ENCODE data around the gene HERC4. TPM values are rescaled to one million over a fixed set of nuclear protein-coding genes. Genes with fewer than 3 reads are reported as not detected.
"Not testable (repeated sequence)": the region's sequence is repeated elsewhere in the genome, so short reads cannot be mapped to it uniquely, and the experiment has no call there.

HERC4 gene
- polyA plus RNA-seq, 3 donors = 41.9 to 59.7 (median 51.5) TPM

- no peak for DNase-seq (ENCODE audit: extremely low read depth in 1 of 11, low read depth in 9 of 11, low spot score in 4 of 11)
These were observed 86.5 kb downstream of the HERC4 start for GRCh38 chr10:67988606-67989005.

DNA sequence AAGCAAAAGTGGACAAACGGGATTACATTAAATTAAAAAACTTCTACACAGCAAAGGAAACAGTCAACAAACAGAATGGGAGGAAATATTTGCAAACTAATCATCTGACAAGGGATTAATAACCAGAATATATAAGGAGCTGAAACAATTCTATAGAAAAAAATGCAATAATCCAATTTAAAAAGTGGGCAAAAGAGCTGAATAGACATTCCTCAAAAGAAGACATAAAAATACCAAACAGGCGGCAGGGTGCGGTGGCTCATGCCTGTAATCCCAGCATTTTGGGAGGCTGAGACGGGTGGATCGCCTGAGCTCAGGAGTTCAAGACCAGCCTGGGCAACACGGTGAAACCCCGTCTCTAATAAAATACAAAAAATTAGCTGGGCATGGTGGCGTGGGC, 92.5 kb downstream of the HERC4 start:
- DNase-seq (ENCODE audit: extremely low read depth in 1 of 11, low read depth in 9 of 11, low spot score in 4 of 11) = not testable (repeated sequence)

DNA sequence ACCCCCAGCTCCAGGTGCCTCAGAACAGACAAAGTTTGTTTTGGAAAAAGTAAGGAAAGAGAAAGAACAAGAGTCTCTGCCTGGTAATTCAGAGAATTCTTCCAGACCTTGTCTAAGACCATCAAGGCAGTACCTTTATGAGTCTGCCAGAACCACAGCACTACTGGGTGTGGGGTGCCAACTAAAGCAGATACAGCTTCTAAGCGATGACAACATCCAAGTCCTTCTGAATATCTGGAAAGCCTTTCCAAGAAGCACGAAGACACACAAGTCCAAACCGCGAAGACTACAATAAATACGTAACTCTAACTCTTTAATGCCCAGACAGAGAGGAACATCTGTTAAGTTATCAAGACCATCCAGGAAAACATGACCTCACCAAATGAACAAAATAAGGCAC, 96.3 kb downstream of the HERC4 start:
- no peak for DNase-seq (ENCODE audit: extremely low read depth in 1 of 11, low read depth in 9 of 11, low spot score in 4 of 11)

- DNase-seq (ENCODE audit: extremely low read depth in 1 of 11, low read depth in 9 of 11, low spot score in 4 of 11) = no peak
These were observed 97.8 kb downstream of the HERC4 start for GRCh38 chr10:67977251-67977650.

DNA sequence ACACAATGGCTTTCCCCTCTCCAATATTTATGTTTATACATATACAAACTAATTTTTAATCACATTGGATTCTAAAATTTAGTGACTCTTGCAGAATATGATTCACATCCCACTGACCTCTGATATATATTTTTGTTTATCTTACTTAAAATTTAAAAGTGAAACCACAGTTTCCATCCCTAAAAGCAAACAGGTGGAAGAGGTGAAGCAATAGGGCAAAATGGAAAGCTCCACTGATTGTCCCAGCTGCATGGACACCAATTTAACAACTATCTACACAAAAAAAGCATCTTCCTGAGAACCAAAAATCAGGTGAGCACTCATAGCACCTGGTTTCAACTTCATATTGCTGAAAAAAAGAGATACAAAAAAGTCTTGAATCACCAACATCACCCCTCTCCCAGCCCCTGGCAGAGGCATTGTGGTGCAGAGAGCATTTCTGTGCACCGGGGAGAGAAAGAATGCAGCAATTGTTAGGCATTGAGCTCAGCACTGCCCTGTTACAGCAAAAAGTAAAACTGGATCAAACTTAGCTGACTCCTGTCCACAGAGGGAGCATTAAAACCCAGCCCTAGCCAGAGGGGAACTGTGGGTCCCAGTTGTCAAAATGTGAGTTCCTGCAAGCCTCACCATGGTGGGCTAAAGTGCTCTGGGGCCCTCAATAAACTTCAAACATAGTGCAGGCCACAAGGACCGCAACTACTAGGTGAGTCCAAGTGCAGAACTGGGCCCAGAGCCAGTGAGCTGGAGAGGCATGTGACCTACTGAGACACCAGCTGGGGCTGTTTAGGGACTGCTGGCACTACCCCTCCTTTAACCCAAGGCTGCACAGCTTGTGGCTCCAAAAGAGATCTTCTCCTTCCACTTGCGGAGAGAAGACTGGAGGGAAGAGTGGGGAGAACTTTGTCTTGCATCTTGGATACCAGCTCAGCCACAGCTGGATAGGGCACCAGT, 98.5 kb downstream of the HERC4 start:
- no peak for DNase-seq (ENCODE audit: extremely low read depth in 1 of 11, low read depth in 9 of 11, low spot score in 4 of 11)

DNA sequence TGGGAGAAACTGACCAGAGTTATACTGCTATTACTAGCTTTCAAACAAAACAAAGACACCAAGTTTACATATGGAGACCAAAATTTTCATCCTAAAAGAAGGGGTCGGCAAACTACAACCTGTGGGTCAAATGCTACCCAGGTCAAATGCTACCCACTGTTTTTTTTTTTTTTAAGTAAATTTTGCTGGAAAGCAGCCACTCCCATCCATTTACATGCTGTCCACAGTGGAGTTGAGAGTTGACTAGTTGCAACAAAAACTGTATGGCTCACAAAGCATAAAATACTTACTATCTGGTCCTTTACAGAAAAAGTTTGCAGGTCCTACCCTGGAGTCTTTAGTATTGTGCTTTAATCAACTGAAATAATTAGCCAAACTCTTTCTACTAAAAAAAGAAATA, 99.2 kb downstream of the HERC4 start:
- no peak for DNase-seq (ENCODE audit: extremely low read depth in 1 of 11, low read depth in 9 of 11, low spot score in 4 of 11)

DNA sequence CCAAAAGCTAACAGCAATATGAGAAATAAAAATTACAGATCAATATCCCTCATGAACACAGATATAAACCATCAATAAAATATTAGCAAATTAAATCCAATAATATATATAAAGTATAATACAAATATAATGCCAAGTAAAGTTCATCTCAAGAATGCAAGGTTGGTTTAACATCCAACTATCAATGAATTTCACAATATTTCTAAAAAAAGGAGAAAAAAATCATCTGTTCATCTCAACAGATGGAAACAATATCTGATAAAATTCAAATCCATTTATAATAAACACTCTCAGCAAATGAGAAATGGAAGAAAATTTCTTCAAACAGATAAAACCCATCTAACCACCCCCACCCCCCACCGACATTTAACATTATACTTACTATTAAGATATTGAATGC, 103.8 kb downstream of the HERC4 start:
- no peak for DNase-seq (ENCODE audit: extremely low read depth in 1 of 11, low read depth in 9 of 11, low spot score in 4 of 11)

DNA sequence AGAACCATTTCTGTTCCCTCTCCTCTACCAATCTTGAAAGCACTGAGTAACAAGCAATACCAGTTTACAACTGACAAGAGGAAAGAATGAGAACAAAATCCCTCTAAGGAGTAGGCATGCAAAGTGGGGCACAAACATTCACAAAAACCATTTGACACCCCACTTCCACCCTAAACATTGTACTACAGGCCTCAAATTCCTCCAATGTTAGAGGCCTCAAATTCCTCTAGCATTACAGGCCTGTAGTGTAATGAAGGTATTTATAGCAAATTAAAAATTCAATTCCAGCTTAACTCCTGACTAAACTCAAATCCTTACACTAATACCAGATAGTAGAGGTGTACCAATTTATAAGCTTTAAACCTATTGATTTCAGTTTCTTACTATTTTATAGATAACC, 105.2 kb downstream of the HERC4 start:
- DNase-seq (ENCODE audit: extremely low read depth in 1 of 11, low read depth in 9 of 11, low spot score in 4 of 11) = no peak

GRCh38 chr10:67966035-67966434, 109.0 kb downstream of the HERC4 start:
- not testable (repeated sequence) for DNase-seq (ENCODE audit: extremely low read depth in 1 of 11, low read depth in 9 of 11, low spot score in 4 of 11)

DNA sequence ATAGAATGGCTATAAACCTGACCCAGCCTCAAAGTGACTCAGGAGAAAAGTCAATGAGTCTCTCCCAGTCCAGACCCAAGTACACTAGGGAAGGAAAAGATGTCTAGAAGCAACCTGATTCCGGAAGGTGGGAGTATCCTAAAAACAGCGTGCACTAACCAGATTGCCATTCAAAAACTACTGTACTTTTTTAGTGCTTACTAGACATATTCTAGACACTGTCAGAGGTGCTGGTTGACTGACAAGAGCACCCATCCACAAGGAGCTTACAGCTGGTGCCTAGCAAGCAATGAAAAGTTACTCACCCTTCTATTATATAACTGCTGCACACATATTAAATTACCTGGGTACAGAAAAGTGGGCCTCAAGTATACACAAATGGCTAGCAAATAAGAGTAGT, 109.6 kb downstream of the HERC4 start:
- no peak for DNase-seq (ENCODE audit: extremely low read depth in 1 of 11, low read depth in 9 of 11, low spot score in 4 of 11)

DNA sequence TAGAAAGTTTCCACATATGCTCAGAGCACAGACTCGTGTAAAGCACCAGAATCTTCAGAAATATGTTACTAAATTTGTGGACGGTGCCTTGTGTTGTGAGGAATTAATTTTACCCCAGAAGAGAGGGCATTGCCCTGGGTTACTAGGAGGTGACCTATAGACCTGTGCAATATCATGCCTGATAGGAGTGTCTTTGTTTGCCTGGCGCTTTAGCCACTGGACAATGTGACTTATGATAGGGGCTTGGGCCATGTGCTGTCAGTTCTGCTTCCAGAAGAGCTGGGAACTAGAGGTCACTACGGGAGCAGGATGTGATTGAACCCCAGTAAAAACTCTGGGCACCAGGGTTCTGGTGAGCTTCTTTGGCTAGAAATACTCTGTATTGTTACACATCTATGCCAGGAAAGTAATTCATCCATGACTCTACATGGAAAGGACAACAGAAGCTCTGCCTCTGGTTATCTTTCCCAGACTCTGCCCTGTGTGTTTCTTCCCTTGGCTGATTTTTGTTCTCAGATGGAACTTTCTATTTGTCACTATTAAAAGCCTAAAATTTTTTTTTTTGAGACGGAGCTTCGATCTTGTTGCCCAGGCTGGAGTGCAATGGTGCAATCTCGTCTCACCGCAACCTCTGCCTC, 115.1 kb downstream of the HERC4 start:
- no peak for DNase-seq (ENCODE audit: extremely low read depth in 1 of 11, low read depth in 9 of 11, low spot score in 4 of 11)

DNA sequence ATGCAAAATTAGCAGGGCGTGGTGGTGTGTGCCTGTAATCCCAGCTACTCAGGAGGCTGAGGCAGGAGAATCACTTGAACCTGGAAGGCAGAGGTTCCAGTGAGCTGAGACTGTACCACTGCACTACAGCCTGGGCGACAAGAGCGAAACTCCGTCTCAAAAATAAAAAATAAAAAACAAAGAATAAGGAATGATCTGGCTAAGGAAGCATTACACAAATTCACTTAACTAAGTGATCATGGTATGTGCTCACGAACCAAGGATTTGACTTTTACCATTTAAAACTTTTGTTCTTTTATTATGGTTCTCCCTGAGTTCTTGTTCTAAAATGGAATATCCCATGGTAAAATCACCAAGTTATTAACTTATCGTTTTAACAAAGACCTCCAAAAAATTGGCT, 119.5 kb downstream of the HERC4 start:
- no peak for DNase-seq (ENCODE audit: extremely low read depth in 1 of 11, low read depth in 9 of 11, low spot score in 4 of 11)

DNA sequence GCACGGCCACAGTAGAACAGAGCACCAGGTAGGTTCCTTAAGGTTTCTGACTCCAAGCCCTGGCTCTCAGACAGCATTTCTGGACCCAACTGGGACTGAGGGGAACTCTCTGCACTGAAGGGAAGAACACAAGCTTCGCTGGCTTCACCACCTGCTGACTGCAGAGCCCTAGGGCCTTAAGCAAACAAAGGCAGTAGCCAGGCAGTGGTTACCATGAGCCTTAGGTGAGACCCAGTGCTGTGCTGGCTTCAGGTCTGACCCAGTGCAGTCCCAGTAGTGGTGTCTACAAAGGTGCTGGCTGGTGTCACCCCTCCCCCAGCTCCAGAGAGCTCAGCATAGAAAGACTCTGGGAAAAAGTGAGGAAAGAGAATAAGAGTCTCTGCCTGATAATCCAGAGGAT, 131.2 kb downstream of the HERC4 start:
- DNase-seq (ENCODE audit: extremely low read depth in 1 of 11, low read depth in 9 of 11, low spot score in 4 of 11) = no peak

- DNase-seq (ENCODE audit: extremely low read depth in 1 of 11, low read depth in 9 of 11, low spot score in 4 of 11) = no peak
These were observed 138.7 kb downstream of the HERC4 start for GRCh38 chr10:67936416-67936815.

DNA sequence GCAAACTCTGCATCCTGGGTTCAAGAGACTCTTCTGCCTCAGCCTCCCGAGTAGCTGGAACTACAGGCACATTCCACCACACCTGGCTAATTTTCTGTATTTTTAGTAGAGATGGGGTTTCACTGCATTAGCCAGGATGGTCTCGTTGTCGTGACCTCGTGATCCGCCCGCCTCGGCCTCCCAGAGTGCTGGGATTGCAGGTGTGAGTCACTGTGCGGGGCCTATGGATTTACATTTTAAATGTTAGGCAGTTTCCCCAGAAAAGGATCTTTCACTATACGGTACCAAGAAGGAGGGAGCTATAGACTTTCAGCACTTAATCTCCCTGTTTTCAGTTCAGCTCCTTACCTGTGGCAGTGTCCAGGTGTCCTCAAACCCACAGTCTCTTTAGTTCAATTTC, 139.9 kb downstream of the HERC4 start:
- DNase-seq (ENCODE audit: extremely low read depth in 1 of 11, low read depth in 9 of 11, low spot score in 4 of 11) = no peak

DNA sequence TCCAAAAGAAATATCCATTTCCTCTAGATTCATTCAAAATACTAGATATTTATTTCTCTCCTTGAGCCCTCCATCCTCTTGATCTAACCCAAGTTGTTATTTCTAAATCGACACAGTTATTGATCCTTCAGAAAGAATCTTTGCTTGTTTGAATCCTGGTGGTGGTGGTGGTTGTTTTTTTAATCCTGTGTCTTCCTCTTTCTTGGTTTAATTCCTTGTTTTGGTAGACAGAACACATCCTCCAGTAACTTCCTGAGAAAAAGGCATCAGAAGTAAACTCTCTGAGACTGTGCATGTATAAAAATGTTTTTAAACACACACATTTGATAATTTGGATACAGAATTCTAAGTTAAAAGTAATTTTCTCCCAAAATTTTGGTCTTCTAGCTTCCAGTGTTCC, 140.7 kb downstream of the HERC4 start:
- DNase-seq (ENCODE audit: extremely low read depth in 1 of 11, low read depth in 9 of 11, low spot score in 4 of 11) = no peak

- DNase-seq (ENCODE audit: extremely low read depth in 1 of 11, low read depth in 9 of 11, low spot score in 4 of 11) = no peak
These were observed 141.9 kb downstream of the HERC4 start for GRCh38 chr10:67933199-67933598.

GRCh38 chr10:67926951-67927350, 148.1 kb downstream of the HERC4 start:
- DNase-seq (ENCODE audit: extremely low read depth in 1 of 11, low read depth in 9 of 11, low spot score in 4 of 11) = no peak

- no peak for DNase-seq (ENCODE audit: extremely low read depth in 1 of 11, low read depth in 9 of 11, low spot score in 4 of 11)
These were observed 149.6 kb downstream of the HERC4 start for GRCh38 chr10:67925449-67926005.

- no peak for DNase-seq (ENCODE audit: extremely low read depth in 1 of 11, low read depth in 9 of 11, low spot score in 4 of 11)
These were observed 150.9 kb downstream of the HERC4 start for GRCh38 chr10:67924136-67924535.
